ENCODE results near the gene LRRC4B. TPM values are rescaled to one million over a fixed set of nuclear protein-coding genes. Genes with fewer than 3 reads are reported as not detected.

The LRRC4B gene
- total and polyA plus RNA-seq, 2 of the 4 experiments (the other 2 are of a cell fraction), result 0.03 TPM; not detected in 1

- POLR2A ChIA-PET (ENCODE audit: unreplicated experiment), result no interaction called here
- Histone ChIP-seq H4K91ac (ENCODE audit: insufficient read depth, low read depth, low read length) (no peak overlapping the region), H3K4ac (ENCODE audit: low read depth, low read length) (no peak overlapping the region), H3K79me1 (ENCODE audit: low read depth in 1 of 2, low read length in 2 of 2) (no peaks in the 10 kb centered on the region), H4K5ac (ENCODE audit: low read depth, low read length) (no peak overlapping the region), H3K27ac (ENCODE audit: insufficient read depth, low read length) (no peak overlapping the region), H2BK20ac (ENCODE audit: low read depth, low read length) (no peak overlapping the region), H3K4me2 (ENCODE audit: low read depth, low read length) (no peak overlapping the region), H2AFZ (replicated peaks; ENCODE audit: low read length, poor library complexity) (no peak overlapping the region), H2BK15ac (ENCODE audit: low read depth, low read length) (no peak overlapping the region), H3K18ac (ENCODE audit: low read depth, low read length) (no peak overlapping the region), H4K8ac (ENCODE audit: low read depth in 2 of 2, low read length in 2 of 2) (no peak overlapping the region), H3K56ac (ENCODE audit: extremely low read depth, insufficient read depth, low read length) (no peak overlapping the region), H2BK5ac (ENCODE audit: low read depth, low read length, poor library complexity, severe bottlenecking) (no peak overlapping the region), H2AK9ac (replicated peaks; ENCODE audit: low read depth, low read length, poor library complexity) (no peak overlapping the region), H3K4me3 (ENCODE audit: insufficient read depth, low read depth, low read length) (no peak overlapping the region), H3K36me3 (ENCODE audit: control insufficient read depth, insufficient read depth, low read length) (no peaks in the 10 kb centered on the region), H3K9ac (ENCODE audit: low read depth, low read length) (no peak overlapping the region), H3K27me3 (ENCODE audit: control insufficient read depth, insufficient read depth, low read length) (peaks cover 28% of the 10 kb centered on the region), H2AK5ac (ENCODE audit: low read depth, low read length) (no peak overlapping the region), H2BK120ac (ENCODE audit: low read depth, low read length) (no peak overlapping the region), H3K4me1 (ENCODE audit: control insufficient read depth, insufficient read depth, low read length) (no peaks in the 10 kb centered on the region), H3K23ac (ENCODE audit: low read depth, low read length) (no peak overlapping the region), H3K14ac (replicated peaks; ENCODE audit: low read depth, low read length) (no peak overlapping the region), H3K9me1 (ENCODE audit: insufficient read depth, low read length) (no peaks in the 10 kb centered on the region), H3K9me3 (ENCODE audit: control insufficient read depth, insufficient read depth, low read length) (no peaks in the 10 kb centered on the region), H4K20me1 (ENCODE audit: insufficient read depth, low read length) (no peaks in the 10 kb centered on the region)
- in situ Hi-C loops (cut with MboI; ENCODE audit: low sequenced_read_pairs) (no loop called here), dilution Hi-C loops (cut with HindIII; ENCODE audit: low sequenced_read_pairs, unreplicated experiment) (no loop called here), intact Hi-C loops (cut with micrococcal nuclease) (no loop called here)
- no TSS peak for BruUV-seq (replicated peaks)
- ATAC-seq (ENCODE audit: low read depth), result no peak
- CTCF ChIA-PET, result no interaction called here
- WGBS, 2 experiments (ENCODE audit: extremely low coverage in 2 of 2, insufficient read length in 1 of 2), result 69% methylated on average over 9 of the region's 11 CpGs; no CpG with 5 or more reads in 1 of the 2 experiments
- TF ChIP-seq MAFK (IDR thresholded peaks at IDR 0.05; ENCODE audit: low read depth, low read length) (no peak), MAZ (IDR thresholded peaks at IDR 0.05; ENCODE audit: borderline replicate concordance, low read depth, low read length) (no peak), MXI1 (IDR thresholded peaks at IDR 0.05; ENCODE audit: borderline replicate concordance, low read depth, low read length) (no peak)
- no peak for DNase-seq
Measured at GRCh38 chr19:50498219-50499056, 69.8 kb downstream of the LRRC4B start.

Measured in IMR-90 (cell line).